Measurements from ENCODE around the gene CCDC196. TPM values are rescaled to one million over a fixed set of nuclear protein-coding genes. Genes with fewer than 3 reads are reported as not detected.

Gene CCDC196
- polyA plus RNA-seq, 2 of the 4 experiments (the other 2 are of a cell fraction), result not detected

GRCh38 chr14:66511849-66512248 is 25.7 kb downstream of the CCDC196 start:
- peak; percentile 18 for FAIRE-seq
- TF ChIP-seq NR3C1 (IDR thresholded peaks at IDR 0.05), result no peak
- no peak for TF ChIP-seq USF2 (IDR thresholded peaks at IDR 0.05)
- no peak for TF ChIP-seq MYC (IDR thresholded peaks at IDR 0.05; ENCODE audit: borderline replicate concordance, low read length)
- no peak for TF ChIP-seq RARB (CRISPR knock-in tag; IDR thresholded peaks at IDR 0.05)
- no peak for TF ChIP-seq RNF2 (IDR thresholded peaks at IDR 0.05; ENCODE audit: borderline replicate concordance, low read depth)
- no peak for TF ChIP-seq GATA3 (IDR thresholded peaks at IDR 0.05; ENCODE audit: borderline replicate concordance)
- TF ChIP-seq HDAC2 (IDR thresholded peaks at IDR 0.05), result no peak
- no peak for TF ChIP-seq TFCP2L1 (CRISPR knock-in tag; IDR thresholded peaks at IDR 0.05)
- no peak for TF ChIP-seq SMC3 (IDR thresholded peaks at IDR 0.05)
- TF ChIP-seq ZC3H11A (IDR thresholded peaks at IDR 0.05), result no peak
- no peak for TF ChIP-seq BHLHE40 (IDR thresholded peaks at IDR 0.05; ENCODE audit: low read depth, low read length)
- TF ChIP-seq FOSL2 (IDR thresholded peaks at IDR 0.05), result no peak
- no peak for TF ChIP-seq FOSL2 (CRISPR knock-in tag; IDR thresholded peaks at IDR 0.05)
- TF ChIP-seq ESRRA (IDR thresholded peaks at IDR 0.05; ENCODE audit: borderline replicate concordance, low read length), result no peak
- TF ChIP-seq KDM5A (IDR thresholded peaks at IDR 0.05), result no peak
- no peak for TF ChIP-seq HOXB13 (CRISPR knock-in tag; IDR thresholded peaks at IDR 0.05; ENCODE audit: low read depth)
- no peak for TF ChIP-seq JUNB (IDR thresholded peaks at IDR 0.05)
- TF ChIP-seq REST (IDR thresholded peaks at IDR 0.05), result no peak
- TF ChIP-seq RAD21 (conservative IDR thresholded peaks at IDR 0.05 in 1 of 2, IDR thresholded peaks at IDR 0.05 in 1 of 2), result no peak
- POLR2A ChIA-PET, result no interaction called here
- WGBS (ENCODE audit: missing lambda C conversion rate), result 91% methylated on average over 1 of the region's 1 CpG
- no peak overlapping the region for H3K4me2 ChIP-seq
- no peak for DNase-seq (ENCODE audit: low read depth in 1 of 2, low spot score in 1 of 2)
- CTCF ChIA-PET, result no interaction called here
- no peaks in the 10 kb centered on the region for H3K9me3 ChIP-seq
- H3K4me3 ChIP-seq, result no peak overlapping the region
- no peak for ATAC-seq
- H3K27ac ChIP-seq, result no peak overlapping the region
- peaks cover 7% of the 10 kb centered on the region; the same call in 2 of the 3 replicates for H3K4me1 ChIP-seq

- CTCF ChIA-PET, result no interaction called here
- FAIRE-seq, result no peak
Observed at GRCh38 chr14:66514213-66514612, 28.0 kb downstream of the CCDC196 start.

GRCh38 chr14:66530526-66530925 is 44.4 kb downstream of the CCDC196 start:
- FAIRE-seq (no peak), ATAC-seq (no peak), DNase-seq (ENCODE audit: low read depth in 1 of 2, low spot score in 1 of 2) (peak in 1 of 2 experiments; percentile 2)
- H3K4me1 ChIP-seq, result no peaks in the 10 kb centered on the region
- no peak overlapping the region for H3K4me2 ChIP-seq
- CTCF ChIA-PET, result no interaction called here
- H3K27ac ChIP-seq, result no peak overlapping the region
- H3K9me3 ChIP-seq, result no peaks in the 10 kb centered on the region
- TF ChIP-seq TP53 (CRISPR knock-in tag; IDR thresholded peaks at IDR 0.05) (no peak), JUNB (IDR thresholded peaks at IDR 0.05) (no peak), BCL3 (IDR thresholded peaks at IDR 0.05) (no peak), EHMT2 (IDR thresholded peaks at IDR 0.05; ENCODE audit: low read depth) (no peak), E2F6 (IDR thresholded peaks at IDR 0.05; ENCODE audit: borderline replicate concordance, low read depth) (no peak), ZC3H11A (IDR thresholded peaks at IDR 0.05) (no peak), KDM5A (IDR thresholded peaks at IDR 0.05) (no peak), HEYL (CRISPR knock-in tag; IDR thresholded peaks at IDR 0.05) (no peak), JUN (IDR thresholded peaks at IDR 0.05) (no peak), BHLHE40 (IDR thresholded peaks at IDR 0.05; ENCODE audit: low read depth, low read length) (no peak), ELK1 (IDR thresholded peaks at IDR 0.05; ENCODE audit: low read depth, low read length) (no peak), MAZ (IDR thresholded peaks at IDR 0.05; ENCODE audit: borderline replicate concordance, low read depth, low read length) (no peak), RNF2 (IDR thresholded peaks at IDR 0.05; ENCODE audit: borderline replicate concordance, low read depth) (no peak), FOXS1 (CRISPR knock-in tag; IDR thresholded peaks at IDR 0.05) (no peak)
- WGBS (ENCODE audit: missing lambda C conversion rate), result 78% methylated on average over 9 of the region's 9 CpGs
- H3K4me3 ChIP-seq, result no peak overlapping the region
- POLR2A ChIA-PET, result no interaction called here

More at GRCh38 chr14:66514213-66514612, 28.0 kb downstream of the CCDC196 start:
- Histone ChIP-seq H3K9me3 (no peaks in the 10 kb centered on the region), H3K4me2 (no peak overlapping the region), H3K4me3 (no peak overlapping the region), H3K27ac (no peak overlapping the region), H3K4me1 (peaks cover 5% of the 10 kb centered on the region; the same call in 2 of the 3 replicates)
- ATAC-seq (no peak), DNase-seq (ENCODE audit: low read depth in 1 of 2, low spot score in 1 of 2) (no peak)
- TF ChIP-seq HOXB13 (CRISPR knock-in tag; IDR thresholded peaks at IDR 0.05; ENCODE audit: low read depth) (no peak), CBX2 (IDR thresholded peaks at IDR 0.05; ENCODE audit: borderline replicate concordance, low read depth) (no peak), EHF (CRISPR knock-in tag; IDR thresholded peaks at IDR 0.05) (no peak), ESRRA (IDR thresholded peaks at IDR 0.05; ENCODE audit: borderline replicate concordance, low read length) (no peak), JUN (IDR thresholded peaks at IDR 0.05) (no peak), SREBF2 (IDR thresholded peaks at IDR 0.05) (no peak)
- WGBS (ENCODE audit: missing lambda C conversion rate), result 83% methylated on average over 2 of the region's 2 CpGs
- POLR2A ChIA-PET, result no interaction called here
